22Rv1 (cell line): ENCODE data around the gene SVIL.
A peak's percentile ranks its signal among the peaks of the same experiment; 100 is the strongest.
"Not testable (repeated sequence)": the region's sequence is repeated elsewhere in the genome, so short reads cannot be mapped to it uniquely, and the experiment has no call there.

Experiments
- H3K27ac ChIP-seq: fragments of 450-650 bp; 2 replicates; pipeline ENCODE4 v1.5.1; 2017
- CTCF ChIP-seq: fragments of 450-650 bp; IDR thresholded peaks from 2 replicates; pipeline ENCODE4 v1.5.1; 2017; ENCODE audit warnings: mild to moderate bottlenecking
- ZFX ChIP-seq: fragments of 450-650 bp; IDR thresholded peaks from 2 replicates; pipeline ENCODE4 v1.6.1; 2017; ENCODE audit warnings: antibody characterized with exemption, borderline replicate concordance

SVIL gene

GRCh38 chr10:29491918-29492317 is 142.9 kb downstream of the SVIL start:
- TF ChIP-seq CTCF: no peak
- no peak for TF ChIP-seq ZFX

GRCh38 chr10:29490781-29491280 is 143.9 kb downstream of the SVIL start:
- H3K27ac ChIP-seq: not testable (repeated sequence)

More at GRCh38 chr10:29491918-29492317, 142.9 kb downstream of the SVIL start:
- H3K27ac ChIP-seq: no peak overlapping the region

- not testable (repeated sequence) for H3K27ac ChIP-seq
Observed at GRCh38 chr10:29488471-29488870, 146.3 kb downstream of the SVIL start.

- not testable (repeated sequence) for H3K27ac ChIP-seq
- TF ChIP-seq CTCF: peak; percentile 46
Observed at GRCh38 chr10:29487884-29488266, 146.9 kb downstream of the SVIL start.

- not testable (repeated sequence) for H3K27ac ChIP-seq
Observed at GRCh38 chr10:29487032-29487883, 147.5 kb downstream of the SVIL start.

- no peak overlapping the region for H3K27ac ChIP-seq
- TF ChIP-seq CTCF (no peak), ZFX (no peak)
Observed at GRCh38 chr10:29486433-29486832, 148.3 kb downstream of the SVIL start.

- H3K27ac ChIP-seq: not testable (repeated sequence)
Observed at GRCh38 chr10:29484677-29485076, 150.1 kb downstream of the SVIL start.

GRCh38 chr10:29482591-29483431 is 152.0 kb downstream of the SVIL start:
- TF ChIP-seq CTCF: no peak
- no peak for TF ChIP-seq ZFX
- H3K27ac ChIP-seq: no peak overlapping the region

- no peak overlapping the region for H3K27ac ChIP-seq
- no peak for TF ChIP-seq CTCF
- TF ChIP-seq ZFX: no peak
Observed at GRCh38 chr10:29481906-29482440, 152.8 kb downstream of the SVIL start.
